GM10248 (cell line): ENCODE measurements around the gene AUTS2.

Experiments used
- CTCF ChIA-PET: fragments of 300-600 bp; sonication (Branson Sonifier 250); formaldehyde crosslinking; extraction: SDS; loops from one replicate; lab custom pipeline; 2021; ENCODE audit warnings: antibody characterized with exemption; lab: Yijun Ruan, JAX
- POLR2A ChIA-PET: fragments of 350-650 bp; sonication (Branson Sonifier 250); formaldehyde crosslinking; extraction: SDS; loops from one replicate; lab custom pipeline; 2020; ENCODE audit warnings: antibody characterized with exemption; lab: Yijun Ruan, JAX
- DNase-seq: peaks from one replicate; pipeline ENCODE4 v3.0.0; 2012; ENCODE audit errors: extremely low spot score
- TF ChIP-seq, protein P1 (sequence below): IDR thresholded peaks from 2 replicates; pipeline ENCODE4 v1.5.1; 2012; ENCODE audit warnings: mild to moderate bottlenecking, low read depth; ENCODE audit errors: extremely low read depth, missing control alignments, control extremely low read depth

The AUTS2 gene

GRCh38 chr7:69598081-69598486, at the start of gene AUTS2:
Gene AUTS2 (plus strand): TSS chr7:69598475. CDS start chr7:69599654, 1,179 bp downstream.
- peak; percentile 92 for DNase-seq
- CTCF ChIA-PET: no interaction called here
- POLR2A ChIA-PET: no interaction called here
- TF ChIP-seq, protein P1, sequence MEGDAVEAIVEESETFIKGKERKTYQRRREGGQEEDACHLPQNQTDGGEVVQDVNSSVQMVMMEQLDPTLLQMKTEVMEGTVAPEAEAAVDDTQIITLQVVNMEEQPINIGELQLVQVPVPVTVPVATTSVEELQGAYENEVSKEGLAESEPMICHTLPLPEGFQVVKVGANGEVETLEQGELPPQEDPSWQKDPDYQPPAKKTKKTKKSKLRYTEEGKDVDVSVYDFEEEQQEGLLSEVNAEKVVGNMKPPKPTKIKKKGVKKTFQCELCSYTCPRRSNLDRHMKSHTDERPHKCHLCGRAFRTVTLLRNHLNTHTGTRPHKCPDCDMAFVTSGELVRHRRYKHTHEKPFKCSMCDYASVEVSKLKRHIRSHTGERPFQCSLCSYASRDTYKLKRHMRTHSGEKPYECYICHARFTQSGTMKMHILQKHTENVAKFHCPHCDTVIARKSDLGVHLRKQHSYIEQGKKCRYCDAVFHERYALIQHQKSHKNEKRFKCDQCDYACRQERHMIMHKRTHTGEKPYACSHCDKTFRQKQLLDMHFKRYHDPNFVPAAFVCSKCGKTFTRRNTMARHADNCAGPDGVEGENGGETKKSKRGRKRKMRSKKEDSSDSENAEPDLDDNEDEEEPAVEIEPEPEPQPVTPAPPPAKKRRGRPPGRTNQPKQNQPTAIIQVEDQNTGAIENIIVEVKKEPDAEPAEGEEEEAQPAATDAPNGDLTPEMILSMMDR: no peak

- no peak for DNase-seq
- ChIA-PET CTCF (interaction anchor here (3.2 kb wide), 1 partner anchor 14 kb away, joined by 10 read pairs; no protein-coding TSS in a partner anchor), POLR2A (no interaction called here)
- TF ChIP-seq, protein P1: no peak
Observed at GRCh38 chr7:69550991-69551390, 47.3 kb upstream of the AUTS2 start.

DNA sequence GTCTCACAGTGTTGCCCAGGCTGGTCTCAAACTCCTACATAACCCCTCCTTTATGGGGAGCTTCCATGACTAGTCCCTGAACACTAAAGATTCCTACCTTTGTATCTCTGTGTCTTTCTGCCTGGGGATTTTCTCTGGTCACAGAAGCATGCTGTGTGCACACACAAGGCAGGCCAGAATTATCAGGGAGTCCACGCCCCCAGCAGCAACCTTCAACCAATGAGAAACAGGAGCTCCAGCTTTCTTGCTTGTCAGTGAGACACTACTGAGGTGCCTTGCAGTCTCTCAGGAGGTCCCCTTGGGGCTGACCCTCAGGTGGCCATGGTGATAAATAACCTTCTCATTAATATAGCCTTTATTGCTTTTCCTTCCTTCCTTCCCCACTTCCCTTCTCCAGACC, 45.1 kb upstream of the AUTS2 start:
- POLR2A ChIA-PET: no interaction called here
- CTCF ChIA-PET: interaction anchor here (1.2 to 3.2 kb wide), 3 partner anchors 9 to 16 kb away, joined by 3 to 10 read pairs (median 5); no protein-coding TSS in a partner anchor
- DNase-seq: no peak
- TF ChIP-seq, protein P1: no peak

- CTCF ChIA-PET: interaction anchor here (1.1 to 1.7 kb wide), 2 partner anchors 9 to 11 kb away, joined by 3 to 4 read pairs; no protein-coding TSS in a partner anchor
- POLR2A ChIA-PET: no interaction called here
- TF ChIP-seq, protein P1: no peak
- DNase-seq: no peak
Observed at GRCh38 chr7:69561266-69561960, 36.9 kb upstream of the AUTS2 start.

GRCh38 chr7:69564454-69565417, 33.5 kb upstream of the AUTS2 start:
- no peak for DNase-seq
- POLR2A ChIA-PET: no interaction called here
- TF ChIP-seq, protein P1: no peak
- CTCF ChIA-PET: no interaction called here

GRCh38 chr7:69567800-69568199, 30.5 kb upstream of the AUTS2 start:
- POLR2A ChIA-PET: no interaction called here
- CTCF ChIA-PET: interaction anchor here (0.8 to 0.9 kb wide), 2 partner anchors 9 to 10 kb away, joined by 3 to 6 read pairs; no protein-coding TSS in a partner anchor
- TF ChIP-seq, protein P1: no peak
- no peak for DNase-seq
